ENCODE measurements around the gene UBAC2.

Gene UBAC2

DNA sequence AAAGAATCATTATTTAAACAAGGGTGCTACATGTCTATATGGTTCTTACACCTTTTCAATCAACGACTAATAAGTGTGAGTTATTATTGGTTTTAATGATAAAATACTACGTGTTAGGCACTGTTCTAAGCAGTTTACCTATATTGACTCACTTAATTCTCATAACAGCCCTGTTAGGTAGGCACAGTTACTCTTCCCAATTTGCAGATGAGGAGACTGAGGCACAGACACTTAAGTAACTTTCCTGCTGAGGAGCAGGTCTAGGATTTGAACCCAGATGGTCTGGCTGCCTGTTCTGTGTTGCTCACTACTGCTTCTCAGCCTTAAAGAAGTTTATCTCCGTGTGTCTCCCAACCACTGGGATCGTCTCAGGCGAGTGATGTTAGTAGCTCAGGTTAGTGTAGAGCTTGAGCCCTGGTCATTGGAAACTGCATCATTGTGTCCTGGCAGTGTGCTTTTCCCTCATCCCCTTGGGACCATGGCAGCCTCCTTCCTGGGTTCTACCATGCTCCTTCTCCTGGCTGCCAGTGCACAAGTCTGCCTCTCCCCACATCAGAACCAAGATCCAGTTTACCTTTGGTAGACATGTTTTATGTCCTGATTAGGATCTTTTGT, 10.9 kb downstream of the UBAC2 start:
- no peak overlapping the region for H3K4me3 ChIP-seq (ENCODE audit: low read depth, low read length)
- TF ChIP-seq, protein P1, sequence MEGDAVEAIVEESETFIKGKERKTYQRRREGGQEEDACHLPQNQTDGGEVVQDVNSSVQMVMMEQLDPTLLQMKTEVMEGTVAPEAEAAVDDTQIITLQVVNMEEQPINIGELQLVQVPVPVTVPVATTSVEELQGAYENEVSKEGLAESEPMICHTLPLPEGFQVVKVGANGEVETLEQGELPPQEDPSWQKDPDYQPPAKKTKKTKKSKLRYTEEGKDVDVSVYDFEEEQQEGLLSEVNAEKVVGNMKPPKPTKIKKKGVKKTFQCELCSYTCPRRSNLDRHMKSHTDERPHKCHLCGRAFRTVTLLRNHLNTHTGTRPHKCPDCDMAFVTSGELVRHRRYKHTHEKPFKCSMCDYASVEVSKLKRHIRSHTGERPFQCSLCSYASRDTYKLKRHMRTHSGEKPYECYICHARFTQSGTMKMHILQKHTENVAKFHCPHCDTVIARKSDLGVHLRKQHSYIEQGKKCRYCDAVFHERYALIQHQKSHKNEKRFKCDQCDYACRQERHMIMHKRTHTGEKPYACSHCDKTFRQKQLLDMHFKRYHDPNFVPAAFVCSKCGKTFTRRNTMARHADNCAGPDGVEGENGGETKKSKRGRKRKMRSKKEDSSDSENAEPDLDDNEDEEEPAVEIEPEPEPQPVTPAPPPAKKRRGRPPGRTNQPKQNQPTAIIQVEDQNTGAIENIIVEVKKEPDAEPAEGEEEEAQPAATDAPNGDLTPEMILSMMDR (IDR thresholded peaks at IDR 0.05; ENCODE audit: low read depth, low read length) = no peak
- no peak for DNase-seq
- no peaks in the 10 kb centered on the region for H3K27me3 ChIP-seq
- H3K9me3 ChIP-seq = no peaks in the 10 kb centered on the region
- no peaks in the 10 kb centered on the region for H3K4me1 ChIP-seq
- peaks cover 12% of the 10 kb centered on the region for H3K36me3 ChIP-seq

DNA sequence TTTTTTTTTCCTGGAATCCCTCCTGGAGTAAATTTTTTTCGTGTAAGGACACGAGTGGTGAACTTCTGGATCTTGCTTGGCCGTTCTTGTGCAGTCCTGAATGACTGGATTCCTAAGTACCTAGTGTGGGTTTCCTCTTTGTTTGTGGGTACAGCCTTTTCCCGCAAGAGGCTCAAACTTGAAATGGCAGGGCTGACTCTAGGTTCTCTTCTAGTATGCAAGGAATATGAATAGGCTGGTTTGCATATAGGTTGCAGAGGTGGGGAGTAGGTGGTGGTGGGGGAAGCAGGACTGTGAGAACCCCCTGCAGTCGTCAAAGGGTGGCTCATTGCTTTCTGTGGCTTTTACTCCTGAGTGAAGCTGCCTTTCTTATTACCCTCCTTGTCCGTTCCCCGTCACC, 13.6 kb downstream of the UBAC2 start:
- no peak overlapping the region for H3K4me3 ChIP-seq (ENCODE audit: low read depth, low read length)
- H3K36me3 ChIP-seq = peaks cover 12% of the 10 kb centered on the region
- no peak for DNase-seq
- TF ChIP-seq, protein P1 (IDR thresholded peaks at IDR 0.05; ENCODE audit: low read depth, low read length) = no peak
- H3K9me3 ChIP-seq = no peaks in the 10 kb centered on the region
- no peaks in the 10 kb centered on the region for H3K4me1 ChIP-seq
- no peaks in the 10 kb centered on the region for H3K27me3 ChIP-seq

DNA sequence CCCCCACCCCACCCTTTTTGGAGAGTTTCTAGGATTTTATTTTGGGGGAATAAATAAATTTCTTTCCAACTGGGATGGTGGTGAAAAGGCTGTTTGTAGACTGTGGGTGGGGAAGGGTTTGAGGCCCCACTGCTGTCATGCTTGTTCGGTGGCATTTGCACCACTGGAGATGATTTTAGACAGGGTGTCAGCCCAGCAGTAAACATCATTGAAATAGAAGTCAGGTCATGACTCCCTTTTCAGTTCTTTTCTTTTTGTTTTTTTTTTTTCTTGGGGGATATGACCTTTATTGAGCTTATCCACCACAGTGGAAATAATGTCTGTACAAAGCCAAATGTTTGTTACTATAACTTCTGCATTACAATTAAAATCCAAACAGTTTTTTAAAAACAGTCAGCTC, 14.1 kb downstream of the UBAC2 start:
- Histone ChIP-seq H3K27me3 (no peaks in the 10 kb centered on the region), H3K4me1 (no peaks in the 10 kb centered on the region), H3K9me3 (no peaks in the 10 kb centered on the region), H3K4me3 (ENCODE audit: low read depth, low read length) (no peak overlapping the region), H3K36me3 (peaks cover 12% of the 10 kb centered on the region)
- TF ChIP-seq, protein P1 (IDR thresholded peaks at IDR 0.05; ENCODE audit: low read depth, low read length) = no peak
- DNase-seq = no peak

DNA sequence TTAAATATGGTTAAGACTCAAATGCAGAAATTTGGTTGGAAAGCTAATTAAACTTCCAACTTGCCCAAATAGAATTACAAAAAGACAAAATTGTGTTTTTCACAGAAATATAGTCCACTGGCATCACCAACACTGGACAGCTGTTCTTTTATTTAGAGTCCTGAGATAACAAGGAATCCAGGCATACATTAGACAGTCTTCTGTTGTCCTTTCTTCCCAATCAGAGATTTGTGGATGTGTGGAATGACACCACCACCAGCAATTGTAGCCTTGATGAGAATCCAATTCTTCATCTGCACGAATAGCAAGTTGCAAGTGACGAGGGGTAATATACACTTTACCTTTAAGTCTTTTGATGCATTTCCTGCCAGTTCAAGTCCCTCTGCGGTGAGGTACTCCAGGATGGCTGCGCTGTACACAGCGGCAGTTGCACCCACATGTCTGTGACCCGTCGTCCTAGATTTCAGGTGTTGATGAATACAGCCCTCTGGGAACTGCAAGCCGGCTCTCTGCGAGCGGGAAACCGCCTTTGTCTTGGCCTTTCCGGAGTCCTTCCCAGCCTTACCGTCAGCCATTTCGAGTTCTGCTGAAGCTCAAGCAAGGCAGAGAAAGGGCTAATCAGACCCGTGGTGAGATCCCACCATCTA, 14.7 kb downstream of the UBAC2 start:
- DNase-seq = no peak
- TF ChIP-seq, protein P1 (IDR thresholded peaks at IDR 0.05; ENCODE audit: low read depth, low read length) = no peak
- no peaks in the 10 kb centered on the region for H3K9me3 ChIP-seq
- no peak overlapping the region for H3K4me3 ChIP-seq (ENCODE audit: low read depth, low read length)
- H3K4me1 ChIP-seq = no peaks in the 10 kb centered on the region
- H3K27me3 ChIP-seq = no peaks in the 10 kb centered on the region
- H3K36me3 ChIP-seq = peaks cover 12% of the 10 kb centered on the region

DNA sequence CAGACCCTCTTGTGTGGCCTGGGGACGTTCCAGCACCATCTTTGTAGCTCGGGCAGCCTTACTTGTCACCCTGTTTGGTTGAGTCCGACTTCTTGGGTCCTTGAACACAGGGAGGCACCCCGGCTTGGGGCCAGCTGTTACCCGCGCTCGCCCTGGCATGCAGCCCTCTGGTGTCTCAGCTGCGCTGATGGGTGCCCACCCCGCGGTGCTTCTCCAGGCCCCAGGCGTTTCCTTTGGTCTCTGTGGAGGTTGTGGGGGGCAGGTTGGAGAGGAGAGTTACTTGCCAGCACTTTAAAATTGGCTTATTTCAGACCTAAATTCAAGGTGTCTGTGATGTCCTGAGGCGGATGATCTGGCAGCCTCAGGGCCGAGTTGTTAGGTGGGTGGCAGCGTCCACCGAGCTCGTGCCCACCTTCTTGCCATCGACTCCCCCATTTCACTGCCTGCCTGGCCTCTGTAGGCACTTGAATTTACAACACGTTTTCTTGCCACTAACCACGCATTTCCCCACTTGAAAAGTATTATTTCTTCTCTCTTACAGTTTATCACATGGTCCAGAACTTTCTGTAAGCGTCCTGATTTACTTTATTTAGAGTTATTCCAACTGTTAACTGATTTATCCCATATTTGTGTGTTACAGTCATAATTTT, 16.9 kb downstream of the UBAC2 start:
- DNase-seq = no peak
- peaks cover 13% of the 10 kb centered on the region for H3K36me3 ChIP-seq
- no peaks in the 10 kb centered on the region for H3K4me1 ChIP-seq
- TF ChIP-seq, protein P1 (IDR thresholded peaks at IDR 0.05; ENCODE audit: low read depth, low read length) = no peak
- no peaks in the 10 kb centered on the region for H3K27me3 ChIP-seq
- H3K4me3 ChIP-seq (ENCODE audit: low read depth, low read length) = no peak overlapping the region
- no peaks in the 10 kb centered on the region for H3K9me3 ChIP-seq

DNA sequence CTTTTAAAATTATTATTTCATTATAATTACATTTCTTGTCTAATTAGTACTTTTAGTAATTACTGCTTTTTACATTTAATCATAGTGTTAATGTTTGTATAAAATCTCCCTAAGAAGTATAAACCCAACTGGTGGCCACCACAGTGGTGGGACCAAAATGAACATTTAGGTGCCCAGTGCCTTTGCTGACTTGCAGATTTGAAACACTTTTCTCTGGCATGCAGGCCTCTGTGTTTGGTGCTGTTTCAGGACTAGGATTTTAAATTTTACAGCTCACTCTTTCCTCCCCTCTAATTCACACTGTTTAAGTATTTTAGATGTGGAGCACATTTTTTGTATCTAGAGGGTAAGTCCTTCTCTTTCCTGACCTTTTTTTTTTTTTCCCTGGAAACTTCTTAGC, 17.5 kb downstream of the UBAC2 start:
- Histone ChIP-seq H3K4me1 (no peaks in the 10 kb centered on the region), H3K4me3 (ENCODE audit: low read depth, low read length) (no peak overlapping the region)

More for the DNA sequence above, 17.5 kb downstream of the UBAC2 start:
- no peaks in the 10 kb centered on the region for H3K27me3 ChIP-seq
- TF ChIP-seq, protein P1 (IDR thresholded peaks at IDR 0.05; ENCODE audit: low read depth, low read length) = no peak
- H3K9me3 ChIP-seq = no peaks in the 10 kb centered on the region
- DNase-seq = no peak
- H3K36me3 ChIP-seq = peaks cover 13% of the 10 kb centered on the region
